ACHN (cell line): ENCODE results near the gene PAWR.
"Not testable (repeated sequence)": the region's sequence is repeated elsewhere in the genome, so short reads cannot be mapped to it uniquely, and the experiment has no call there.

Experiments
- DNase-seq: peaks from one replicate; pipeline ENCODE4 v3.0.0-alpha.2; 2015
- in situ Hi-C: cut with HindIII; loops from 2 replicates; pipeline ENCODE4 v1.10.0; 2017; ENCODE audit warnings: low sequenced_read_pairs, low pct_ligation_motif_present, low pct_unique_long_range_greater_than_20kb

The PAWR gene

GRCh38 chr12:79618848-79619404 is 71.8 kb downstream of the PAWR start:
- in situ Hi-C loops: no loop called here
- peak; percentile 81 for DNase-seq

- in situ Hi-C loops: no loop called here
- DNase-seq: no peak
These were observed 73.1 kb downstream of the PAWR start for GRCh38 chr12:79617696-79618095.

- in situ Hi-C loops: no loop called here
- no peak for DNase-seq
These were observed 74.9 kb downstream of the PAWR start for GRCh38 chr12:79615596-79616560.

- in situ Hi-C loops: no loop called here
- DNase-seq: no peak
These were observed 76.0 kb downstream of the PAWR start for GRCh38 chr12:79614730-79615129.

- in situ Hi-C loops: no loop called here
- DNase-seq: no peak
These were observed 88.9 kb downstream of the PAWR start for GRCh38 chr12:79601908-79602307.

DNA sequence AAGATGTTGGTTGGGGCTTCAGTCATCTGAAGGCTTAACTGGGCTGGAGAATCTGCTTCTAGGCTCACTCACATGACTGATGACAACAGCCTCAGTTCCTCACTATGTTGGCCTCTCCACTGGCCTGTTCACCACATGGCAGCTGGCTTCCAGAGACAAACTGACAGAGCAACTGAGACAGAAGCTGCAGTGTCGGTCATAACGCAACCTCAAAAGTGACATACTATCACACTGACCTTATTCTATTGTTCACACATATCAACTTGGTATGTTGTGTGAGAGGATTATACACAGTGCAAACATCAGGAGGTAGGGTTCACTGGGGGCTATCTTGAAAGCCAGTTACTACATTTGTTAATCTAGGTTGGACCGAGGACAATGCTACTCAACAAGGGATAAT is 92.9 kb downstream of the PAWR start:
- DNase-seq: no peak
- in situ Hi-C loops: no loop called here

DNA sequence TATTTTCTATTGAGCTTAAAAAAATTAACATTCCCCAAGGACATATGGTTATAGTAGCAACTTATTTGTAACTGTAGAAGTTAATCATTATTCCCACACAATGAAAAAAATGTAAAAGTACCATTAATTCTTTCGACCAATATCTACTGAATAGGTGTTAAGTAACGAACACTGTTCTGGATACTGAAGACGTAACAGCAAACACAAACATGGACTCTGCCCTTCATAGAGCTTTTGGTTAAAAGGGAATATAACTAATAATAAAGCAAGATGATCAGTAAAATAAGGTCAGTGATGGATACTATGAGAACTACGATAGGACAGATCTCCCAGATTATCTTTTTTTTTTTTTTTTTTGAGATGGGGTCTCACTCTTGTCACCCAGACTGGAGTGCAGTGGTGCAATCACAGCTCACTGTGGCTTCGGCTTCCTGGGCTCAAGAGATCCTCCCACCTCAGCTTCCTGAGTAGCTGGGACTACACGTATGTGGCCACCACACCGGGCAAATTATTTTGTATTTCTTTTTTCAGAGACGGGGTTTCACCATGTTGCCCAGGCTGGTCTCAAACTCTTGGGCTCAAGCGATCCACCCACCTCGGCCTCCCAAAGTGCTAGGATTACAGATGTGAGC is 93.9 kb downstream of the PAWR start:
- in situ Hi-C loops: no loop called here
- DNase-seq: no peak

GRCh38 chr12:79595273-79595672 is 95.5 kb downstream of the PAWR start:
- DNase-seq: no peak
- in situ Hi-C loops: no loop called here

DNA sequence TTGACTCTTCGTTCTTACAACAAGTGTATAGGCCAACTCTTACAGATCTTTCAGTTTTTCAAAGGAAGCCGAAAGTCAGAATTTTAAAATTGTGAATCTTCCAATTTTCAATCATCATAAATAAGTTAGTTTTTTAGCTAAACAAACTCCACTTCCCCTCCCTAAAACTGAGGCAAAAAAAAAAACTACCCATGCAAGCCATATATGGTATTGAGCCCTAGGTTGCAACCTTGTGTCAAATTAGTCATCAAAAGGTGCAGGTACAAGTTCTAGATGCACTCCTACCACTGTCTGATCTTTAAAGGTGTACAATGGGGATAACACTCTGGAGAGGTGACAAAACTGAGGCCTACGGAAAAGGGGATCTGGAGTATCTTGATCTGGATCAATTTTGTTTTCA is 97.9 kb downstream of the PAWR start:
- DNase-seq: no peak
- in situ Hi-C loops: no loop called here

GRCh38 chr12:79591988-79592387 is 98.8 kb downstream of the PAWR start:
- in situ Hi-C loops: no loop called here
- no peak for DNase-seq

DNA sequence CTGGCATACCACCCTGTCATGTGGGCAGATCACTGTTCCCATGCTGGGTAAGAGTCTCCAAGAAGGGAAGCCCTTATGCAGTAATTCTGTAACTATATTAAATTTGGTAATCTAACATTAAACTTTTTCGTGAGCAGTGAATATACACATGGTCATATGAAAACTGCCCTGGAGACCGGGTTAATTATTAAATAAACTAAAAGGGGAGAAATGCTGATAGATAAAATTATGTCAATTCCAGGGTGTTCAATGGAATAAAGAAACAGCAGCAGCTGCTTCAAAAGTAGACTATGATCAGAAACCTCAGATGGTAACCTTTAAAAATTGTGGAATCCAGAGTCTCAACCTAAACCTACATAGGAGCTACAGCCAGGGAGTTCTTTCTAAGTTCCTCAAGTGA is 100.0 kb downstream of the PAWR start:
- in situ Hi-C loops: no loop called here
- DNase-seq: no peak

DNA sequence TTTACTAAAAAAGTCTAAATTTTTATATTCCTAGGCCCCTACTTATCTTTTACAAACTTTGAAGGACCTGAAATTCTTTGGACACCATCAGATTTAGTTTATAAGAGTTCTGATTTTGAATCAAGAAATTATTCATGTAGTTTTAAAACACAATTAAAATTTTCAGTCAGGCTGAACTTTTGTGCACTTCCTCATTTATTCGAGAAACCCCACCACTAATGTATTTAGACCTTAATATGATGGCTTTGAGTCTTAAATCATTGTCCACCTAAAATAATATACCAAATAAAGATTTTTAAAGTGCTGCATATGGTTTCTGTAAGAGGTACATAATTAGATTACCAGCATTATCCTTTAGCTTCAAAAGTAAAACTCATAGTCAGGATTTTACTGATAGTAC is 103.4 kb downstream of the PAWR start:
- in situ Hi-C loops: no loop called here
- DNase-seq: no peak

- no peak for DNase-seq
- in situ Hi-C loops: no loop called here
These were observed 105.6 kb downstream of the PAWR start for GRCh38 chr12:79585147-79585546.

- DNase-seq: no peak
- in situ Hi-C loops: no loop called here
These were observed 116.9 kb downstream of the PAWR start for GRCh38 chr12:79573820-79574219.

GRCh38 chr12:79569679-79570078 is 121.1 kb downstream of the PAWR start:
- no peak for DNase-seq
- in situ Hi-C loops: no loop called here

- no peak for DNase-seq
- in situ Hi-C loops: no loop called here
These were observed 123.6 kb downstream of the PAWR start for GRCh38 chr12:79567175-79567563.

DNA sequence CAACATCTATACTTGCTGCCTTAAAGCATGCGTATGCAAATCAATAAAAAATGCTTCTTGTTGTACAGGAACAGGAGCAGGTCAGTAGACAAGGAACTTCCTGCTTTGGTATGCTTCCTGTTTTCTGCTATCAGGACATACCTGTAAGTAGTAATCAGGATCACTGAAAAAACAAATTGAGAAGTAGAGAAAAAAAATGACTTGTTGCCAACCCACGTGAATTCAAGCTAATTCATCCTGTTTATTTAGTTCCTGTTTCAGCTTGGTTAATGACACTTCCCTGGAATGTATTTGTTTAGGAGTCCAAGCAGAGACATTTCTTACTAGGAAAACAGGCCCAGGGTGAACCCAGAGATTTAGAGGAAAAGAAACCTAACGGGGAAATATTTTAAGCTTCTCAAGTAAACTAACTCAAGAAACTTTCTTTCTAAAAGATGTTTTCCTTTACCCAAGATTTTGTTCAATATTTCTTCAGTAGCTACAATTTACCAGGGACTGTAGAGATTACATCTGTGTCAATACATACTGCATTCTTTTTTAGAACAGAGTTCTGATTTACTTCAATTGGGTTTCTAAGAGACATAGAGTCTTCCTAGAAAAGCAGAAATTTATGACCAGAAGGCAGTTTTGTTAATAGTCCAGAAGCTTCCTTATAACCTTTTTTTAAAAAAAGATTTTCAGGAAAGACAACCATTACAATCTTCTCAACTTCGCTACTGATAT is 124.2 kb downstream of the PAWR start:
- in situ Hi-C loops: no loop called here
- DNase-seq: no peak

DNA sequence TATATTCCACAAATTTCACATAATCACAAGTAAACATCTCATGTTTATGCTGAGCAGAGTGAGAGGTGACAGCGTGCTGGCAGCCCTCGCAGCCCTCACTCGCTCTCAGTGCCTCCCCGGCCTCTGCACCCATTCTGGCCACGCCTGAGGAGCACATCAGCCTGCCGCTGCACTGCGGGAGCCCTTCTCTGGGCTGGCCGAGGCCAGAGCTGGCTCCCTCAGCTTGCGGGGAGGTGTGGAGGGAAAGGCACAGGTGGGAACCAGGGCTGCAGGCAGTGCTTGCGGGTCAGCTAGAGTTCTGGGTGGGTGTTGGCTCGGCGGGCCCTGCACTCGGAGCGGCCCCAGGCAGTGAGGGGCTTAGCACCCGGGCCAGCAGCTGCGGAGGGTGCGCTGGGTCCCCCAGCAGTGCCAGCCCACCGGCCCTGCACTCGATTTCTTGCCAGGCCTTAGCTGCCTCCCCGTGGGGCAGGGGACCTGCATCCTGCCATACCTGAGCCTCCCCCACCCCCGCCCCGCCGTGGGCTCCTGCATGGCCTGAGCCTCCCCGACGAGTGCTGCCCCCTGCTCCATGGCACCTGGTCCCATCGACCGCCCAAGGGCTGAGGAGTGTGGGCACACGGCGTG is 125.9 kb downstream of the PAWR start:
- in situ Hi-C loops, DNase-seq: not testable (repeated sequence)
